GM12865 (cell line): ENCODE data around the gene CRY1.
"Not testable (repeated sequence)": the region's sequence is repeated elsewhere in the genome, so short reads cannot be mapped to it uniquely, and the experiment has no call there.

Source experiments
- DNase-seq: peaks from one replicate; pipeline ENCODE4 v3.0.0; 2010; ENCODE audit warnings: low read depth
- H3K4me3 ChIP-seq: 2 replicates; pipeline ENCODE4 v1.5.1; 2011; ENCODE audit warnings: mild to moderate bottlenecking, low read depth, low read length, control low read depth
- CTCF ChIP-seq: IDR thresholded peaks from 2 replicates; pipeline ENCODE4 v1.5.1; 2011; ENCODE audit warnings: low read length, control low read depth, low read depth, inconsistent platforms; ENCODE audit not compliant: insufficient read depth; ENCODE audit errors: missing control alignments

Gene CRY1

GRCh38 chr12:107012736-107013425, 80.5 kb downstream of the CRY1 start:
- H3K4me3 ChIP-seq: no peak overlapping the region
- TF ChIP-seq CTCF: no peak
- no peak for DNase-seq

GRCh38 chr12:107011519-107011918, 81.8 kb downstream of the CRY1 start:
- H3K4me3 ChIP-seq: no peak overlapping the region
- no peak for DNase-seq
- TF ChIP-seq CTCF: no peak

GRCh38 chr12:107007411-107007810, 85.9 kb downstream of the CRY1 start:
- no peak overlapping the region for H3K4me3 ChIP-seq
- no peak for DNase-seq
- TF ChIP-seq CTCF: no peak

GRCh38 chr12:107002665-107003064, 90.7 kb downstream of the CRY1 start:
- not testable (repeated sequence) for DNase-seq, H3K4me3 ChIP-seq

GRCh38 chr12:106999446-106999845, 93.9 kb downstream of the CRY1 start:
- DNase-seq: no peak
- H3K4me3 ChIP-seq: no peak overlapping the region
- TF ChIP-seq CTCF: no peak

- no peak overlapping the region for H3K4me3 ChIP-seq
- DNase-seq: no peak
- TF ChIP-seq CTCF: no peak
These were observed 95.4 kb downstream of the CRY1 start for GRCh38 chr12:106997916-106998315.

GRCh38 chr12:106996102-106996501, 97.2 kb downstream of the CRY1 start:
- not testable (repeated sequence) for DNase-seq, H3K4me3 ChIP-seq

- H3K4me3 ChIP-seq: no peak overlapping the region
- DNase-seq: no peak
- TF ChIP-seq CTCF: no peak
These were observed 98.6 kb downstream of the CRY1 start for GRCh38 chr12:106994579-106995220.
